ENCODE results near the gene GNGT1. TPM values are rescaled to one million over a fixed set of nuclear protein-coding genes. Genes with fewer than 3 reads are reported as not detected.
A peak's percentile ranks its signal among the peaks of the same experiment; 100 is the strongest.

The GNGT1 gene
- total and polyA plus RNA-seq, 2 experiments from 2014 or later = not detected

DNA sequence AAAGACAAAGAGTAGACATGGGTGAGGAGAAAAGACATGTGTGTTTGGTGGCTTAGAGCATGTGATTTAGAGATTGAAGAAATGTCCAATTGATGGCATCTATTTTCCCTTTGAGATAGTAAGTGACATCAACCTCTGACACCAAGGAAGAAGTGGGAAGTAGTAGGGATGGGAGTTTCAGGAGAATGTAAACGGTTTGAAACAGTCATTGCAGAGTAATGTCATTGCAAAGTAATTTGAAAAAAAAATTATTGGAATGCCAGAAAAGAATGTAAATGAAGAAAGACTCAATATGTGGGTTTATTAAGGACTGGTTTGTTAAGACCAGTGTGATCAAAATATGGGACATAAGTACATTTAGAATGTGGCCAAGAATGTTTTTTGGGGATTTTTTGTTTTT lies 41.7 kb downstream of the GNGT1 start:
- no peak overlapping the region for H3K9ac ChIP-seq
- no peaks in the 10 kb centered on the region for H3K27me3 ChIP-seq (replicated peaks; ENCODE audit: insufficient read depth)
- H3K4me1 ChIP-seq (ENCODE audit: insufficient read depth) = peaks cover 54% of the 10 kb centered on the region
- H3K9me2 ChIP-seq (ENCODE audit: insufficient read depth) = no peaks in the 10 kb centered on the region; the same call in 1 of the 2 replicates
- H3K9me3 ChIP-seq (ENCODE audit: low read depth) = no peaks in the 10 kb centered on the region
- H2AFZ ChIP-seq = no peak overlapping the region; the same call in 1 of the 2 replicates
- peak; percentile 57 for DNase-seq
- in situ Hi-C loops (cut with MboI) = no loop called here
- peaks cover 35% of the 10 kb centered on the region for H3F3A ChIP-seq (ENCODE audit: insufficient read depth)
- H3K27ac ChIP-seq = peak overlapping the region; percentile 55
- H3K36me3 ChIP-seq (ENCODE audit: low read depth) = no peaks in the 10 kb centered on the region
- H4K20me1 ChIP-seq (ENCODE audit: insufficient read depth) = no peaks in the 10 kb centered on the region
- no peaks in the 10 kb centered on the region for H3K79me2 ChIP-seq (ENCODE audit: insufficient read depth)
- peak overlapping the region; percentile 21; the same call in 1 of the 2 replicates for H3K4me3 ChIP-seq
- TF ChIP-seq EZH2phosphoT487 (IDR thresholded peaks at IDR 0.05; ENCODE audit: insufficient read depth, low read depth) (no peak), EZH2 (IDR thresholded peaks at IDR 0.05; ENCODE audit: insufficient read depth, poor library complexity, severe bottlenecking) (no peak)
- peak overlapping the region; percentile 49 for H3K4me2 ChIP-seq (ENCODE audit: unreplicated experiment)
- 5% methylated on average over 1 of the region's 1 CpG for WGBS, 2 experiments (ENCODE audit: low coverage in 1 of 2, low lambda C conversion rate in 2 of 2, missing lambda C conversion rate in 2 of 2)

GRCh38 chr7:93948873-93949272 lies 42.5 kb downstream of the GNGT1 start:
- 5 to 47% methylated on average over 1 to 2 of the region's 2 CpGs for WGBS, 2 experiments (ENCODE audit: low coverage in 1 of 2, low lambda C conversion rate in 2 of 2, missing lambda C conversion rate in 2 of 2)
- in situ Hi-C loops (cut with MboI) = no loop called here
- Histone ChIP-seq H3K9ac (no peak overlapping the region), H3K27me3 (replicated peaks; ENCODE audit: insufficient read depth) (no peaks in the 10 kb centered on the region), H3K4me2 (ENCODE audit: unreplicated experiment) (peak overlapping the region; percentile 47), H3K4me1 (ENCODE audit: insufficient read depth) (peaks cover 54% of the 10 kb centered on the region), H3K79me2 (ENCODE audit: insufficient read depth) (no peaks in the 10 kb centered on the region), H3K27ac (peak overlapping the region; percentile 75), H3K36me3 (ENCODE audit: low read depth) (no peaks in the 10 kb centered on the region), H3F3A (ENCODE audit: insufficient read depth) (peaks cover 35% of the 10 kb centered on the region), H3K9me2 (ENCODE audit: insufficient read depth) (no peaks in the 10 kb centered on the region; the same call in 1 of the 2 replicates), H4K20me1 (ENCODE audit: insufficient read depth) (no peaks in the 10 kb centered on the region), H3K4me3 (0 out of 2 replicates have a peak overlapping the region, but pooled peaks have one; percentile 5), H2AFZ (no peak overlapping the region), H3K9me3 (ENCODE audit: low read depth) (no peaks in the 10 kb centered on the region)
- TF ChIP-seq EZH2phosphoT487 (IDR thresholded peaks at IDR 0.05; ENCODE audit: insufficient read depth, low read depth) = no peak
- no peak for TF ChIP-seq EZH2 (IDR thresholded peaks at IDR 0.05; ENCODE audit: insufficient read depth, poor library complexity, severe bottlenecking)
- DNase-seq = no peak

DNA sequence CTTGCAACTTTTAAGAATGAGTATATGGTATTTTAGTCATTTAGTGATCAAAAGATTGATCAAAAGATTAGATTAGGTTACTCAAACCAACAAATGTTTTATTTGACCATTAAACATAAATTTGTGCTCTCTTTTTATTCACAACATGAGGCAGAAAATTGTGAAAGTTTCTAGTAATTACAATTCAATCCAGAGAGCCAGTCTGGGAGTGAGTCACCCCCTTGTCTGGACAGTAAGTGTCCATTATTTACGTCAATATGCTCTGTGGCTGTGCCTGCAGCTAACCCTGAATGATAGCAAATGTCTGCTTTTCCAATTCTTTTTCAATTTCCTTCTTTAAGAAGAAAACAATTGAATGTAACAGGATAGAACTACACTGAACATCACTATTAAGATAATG lies 43.1 kb downstream of the GNGT1 start:
- peak overlapping the region; percentile 23; the same call in 1 of the 2 replicates for H3K9ac ChIP-seq
- 0 to 6% methylated on average over 1 of the region's 1 CpG for WGBS, 2 experiments (ENCODE audit: low coverage in 1 of 2, low lambda C conversion rate in 2 of 2, missing lambda C conversion rate in 2 of 2)

GRCh38 chr7:93955304-93955703 lies 48.9 kb downstream of the GNGT1 start:
- H4K20me1 ChIP-seq (ENCODE audit: insufficient read depth) = no peaks in the 10 kb centered on the region
- no peak for DNase-seq
- H3K36me3 ChIP-seq (ENCODE audit: low read depth) = no peaks in the 10 kb centered on the region
- no peak overlapping the region for H3K4me2 ChIP-seq (ENCODE audit: unreplicated experiment)
- H3K27ac ChIP-seq = no peak overlapping the region
- peaks cover 11% of the 10 kb centered on the region for H3K4me1 ChIP-seq (ENCODE audit: insufficient read depth)
- no peak overlapping the region for H2AFZ ChIP-seq
- H3K9me3 ChIP-seq (ENCODE audit: low read depth) = no peaks in the 10 kb centered on the region
- WGBS, 2 experiments (ENCODE audit: low coverage in 1 of 2, low lambda C conversion rate in 2 of 2, missing lambda C conversion rate in 2 of 2) = 98% methylated on average over 2 of the region's 2 CpGs
- no peaks in the 10 kb centered on the region for H3K79me2 ChIP-seq (ENCODE audit: insufficient read depth)
- in situ Hi-C loops (cut with MboI) = no loop called here
- no peaks in the 10 kb centered on the region for H3K27me3 ChIP-seq (replicated peaks; ENCODE audit: insufficient read depth)
- no peak for TF ChIP-seq EZH2phosphoT487 (IDR thresholded peaks at IDR 0.05; ENCODE audit: insufficient read depth, low read depth)
- no peak for TF ChIP-seq EZH2 (IDR thresholded peaks at IDR 0.05; ENCODE audit: insufficient read depth, poor library complexity, severe bottlenecking)
- H3K4me3 ChIP-seq = no peak overlapping the region
- no peak overlapping the region for H3K9ac ChIP-seq
- no peaks in the 10 kb centered on the region for H3K9me2 ChIP-seq (ENCODE audit: insufficient read depth)
- H3F3A ChIP-seq (ENCODE audit: insufficient read depth) = no peaks in the 10 kb centered on the region

More for the DNA sequence above, 43.1 kb downstream of the GNGT1 start:
- Histone ChIP-seq H3K9me3 (ENCODE audit: low read depth) (no peaks in the 10 kb centered on the region), H3K4me1 (ENCODE audit: insufficient read depth) (peaks cover 49% of the 10 kb centered on the region), H3K27ac (peak overlapping the region; percentile 75), H4K20me1 (ENCODE audit: insufficient read depth) (no peaks in the 10 kb centered on the region), H3K4me3 (peak overlapping the region; percentile 5; the same call in 1 of the 2 replicates), H3K36me3 (ENCODE audit: low read depth) (no peaks in the 10 kb centered on the region), H3K79me2 (ENCODE audit: insufficient read depth) (no peaks in the 10 kb centered on the region), H3K4me2 (ENCODE audit: unreplicated experiment) (peak overlapping the region; percentile 47), H3F3A (ENCODE audit: insufficient read depth) (peaks cover 33% of the 10 kb centered on the region), H2AFZ (0 out of 2 replicates have a peak overlapping the region, but pooled peaks have one; percentile 13), H3K27me3 (replicated peaks; ENCODE audit: insufficient read depth) (no peaks in the 10 kb centered on the region), H3K9me2 (ENCODE audit: insufficient read depth) (no peaks in the 10 kb centered on the region; the same call in 1 of the 2 replicates)
- in situ Hi-C loops (cut with MboI) = no loop called here
- TF ChIP-seq EZH2phosphoT487 (IDR thresholded peaks at IDR 0.05; ENCODE audit: insufficient read depth, low read depth) (0 out of 2 replicates have a peak, but pooled peaks have one; percentile 61), EZH2 (IDR thresholded peaks at IDR 0.05; ENCODE audit: insufficient read depth, poor library complexity, severe bottlenecking) (no peak)
- DNase-seq = peak; percentile 94
